GM23248 (cell line): Measurements from ENCODE around the gene GPC3.

Experiments used
- EZH2 ChIP-seq: fragments of 200-600 bp; sonication (generic); IDR thresholded peaks from 2 replicates; pipeline ENCODE4 v1.6.1; 2018; ENCODE audit warnings: antibody characterized with exemption, mild to moderate bottlenecking; ENCODE audit not compliant: insufficient read depth, poor library complexity, severe bottlenecking
- EZH2phosphoT487 ChIP-seq: fragments of 200-600 bp; sonication (generic); IDR thresholded peaks from 2 replicates; pipeline ENCODE4 v1.6.1; 2018; ENCODE audit warnings: antibody characterized with exemption, moderate library complexity, mild to moderate bottlenecking, low read depth; ENCODE audit not compliant: insufficient read depth

DNA sequence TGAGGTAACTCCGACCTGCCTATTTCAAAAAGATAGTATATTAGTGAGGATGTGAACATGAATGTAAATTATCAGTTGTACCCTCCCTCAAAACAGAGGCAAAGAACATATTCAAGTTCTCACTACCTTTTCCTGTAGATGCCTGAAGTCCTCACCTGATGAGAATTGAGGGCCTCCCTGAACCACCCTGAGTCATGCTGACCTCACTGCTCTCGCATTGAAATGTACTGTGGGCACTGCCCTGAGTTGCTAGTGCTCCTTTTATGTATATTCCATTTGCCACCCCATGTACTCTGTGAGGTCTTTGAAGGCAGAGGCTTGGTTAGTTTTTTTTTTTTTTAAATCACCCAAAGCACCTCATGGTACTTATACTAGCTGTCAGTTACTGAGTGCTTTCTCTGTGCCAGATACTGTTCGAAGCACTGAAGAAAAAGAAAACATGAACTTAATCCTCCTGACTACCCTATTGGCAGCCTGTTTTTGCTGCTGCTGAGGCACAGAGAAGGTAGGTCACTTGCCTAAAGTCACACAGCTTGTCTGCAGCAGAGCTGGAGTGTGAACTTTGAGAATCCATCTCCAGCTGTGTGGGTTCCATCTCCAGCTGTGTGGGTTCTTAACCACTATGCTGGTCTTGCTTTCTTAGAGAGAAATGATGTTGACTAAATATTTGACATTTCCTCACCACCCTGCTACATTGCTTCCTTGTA is 317.0 kb downstream of the GPC3 start:
- TF ChIP-seq EZH2 (no peak), EZH2phosphoT487 (no peak)
